Measurements from ENCODE around the gene SMAD5. TPM values are rescaled to one million over a fixed set of nuclear protein-coding genes. Genes with fewer than 3 reads are reported as not detected.

Gene SMAD5
- total and polyA plus RNA-seq, 2 donors from 2014 or later = 9.9 to 67.7 TPM

DNA sequence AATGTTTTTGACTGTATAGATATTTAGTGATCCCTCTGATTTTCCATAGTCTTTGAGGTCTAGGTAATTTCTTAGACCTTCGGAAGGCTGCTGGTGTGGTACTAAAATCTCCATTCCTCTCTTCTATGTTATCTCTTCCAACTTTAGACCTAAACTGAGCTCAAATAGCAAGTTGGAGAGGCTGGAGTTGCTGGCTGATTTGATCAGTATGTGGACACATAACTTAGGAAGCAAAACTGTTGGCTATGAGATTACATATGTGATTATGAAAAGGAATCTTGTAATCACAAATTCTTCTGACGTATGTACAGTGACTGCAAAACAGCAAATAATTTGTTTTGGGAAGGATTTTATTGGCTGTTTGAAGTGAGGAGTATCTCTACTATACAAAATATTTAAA is 2.1 kb upstream of the SMAD5 start:
- no peak for DNase-seq
- no peak overlapping the region for H3K4me3 ChIP-seq (ENCODE audit: low read length in 3 of 3)
- no peak overlapping the region for H3K9ac ChIP-seq (ENCODE audit: low read length in 3 of 3)
- H3K27me3 ChIP-seq (ENCODE audit: control insufficient read depth, insufficient read depth, low read length) = no peaks in the 10 kb centered on the region
- no peaks in the 10 kb centered on the region for H3K9me3 ChIP-seq (ENCODE audit: control insufficient read depth in 2 of 3, insufficient read depth in 1 of 3, low read length in 3 of 3)
- no peaks in the 10 kb centered on the region for H3K36me3 ChIP-seq (ENCODE audit: control insufficient read depth in 2 of 3, insufficient read depth in 3 of 3, low read length in 3 of 3)
- TF ChIP-seq, protein P1, sequence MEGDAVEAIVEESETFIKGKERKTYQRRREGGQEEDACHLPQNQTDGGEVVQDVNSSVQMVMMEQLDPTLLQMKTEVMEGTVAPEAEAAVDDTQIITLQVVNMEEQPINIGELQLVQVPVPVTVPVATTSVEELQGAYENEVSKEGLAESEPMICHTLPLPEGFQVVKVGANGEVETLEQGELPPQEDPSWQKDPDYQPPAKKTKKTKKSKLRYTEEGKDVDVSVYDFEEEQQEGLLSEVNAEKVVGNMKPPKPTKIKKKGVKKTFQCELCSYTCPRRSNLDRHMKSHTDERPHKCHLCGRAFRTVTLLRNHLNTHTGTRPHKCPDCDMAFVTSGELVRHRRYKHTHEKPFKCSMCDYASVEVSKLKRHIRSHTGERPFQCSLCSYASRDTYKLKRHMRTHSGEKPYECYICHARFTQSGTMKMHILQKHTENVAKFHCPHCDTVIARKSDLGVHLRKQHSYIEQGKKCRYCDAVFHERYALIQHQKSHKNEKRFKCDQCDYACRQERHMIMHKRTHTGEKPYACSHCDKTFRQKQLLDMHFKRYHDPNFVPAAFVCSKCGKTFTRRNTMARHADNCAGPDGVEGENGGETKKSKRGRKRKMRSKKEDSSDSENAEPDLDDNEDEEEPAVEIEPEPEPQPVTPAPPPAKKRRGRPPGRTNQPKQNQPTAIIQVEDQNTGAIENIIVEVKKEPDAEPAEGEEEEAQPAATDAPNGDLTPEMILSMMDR (IDR thresholded peaks at IDR 0.05; ENCODE audit: borderline replicate concordance, extremely low read depth, insufficient read depth) = no peak
- H3K4me1 ChIP-seq (ENCODE audit: control insufficient read depth in 2 of 3, insufficient read depth in 2 of 3, low read depth in 1 of 3, low read length in 3 of 3) = peaks cover 3 to 13% (median 4%) of the 10 kb centered on the region in 3 donors
- no peak overlapping the region for H3K27ac ChIP-seq (ENCODE audit: low read depth in 2 of 2, low read length in 2 of 2)
- intact Hi-C loops (cut with DNase I) = no loop called here
- FAIRE-seq = no peak

- intact Hi-C loops (cut with DNase I) = no loop called here
- no peak for FAIRE-seq
- Histone ChIP-seq H3K36me3 (ENCODE audit: control insufficient read depth in 2 of 3, insufficient read depth in 3 of 3, low read length in 3 of 3) (no peaks in the 10 kb centered on the region), H3K9ac (ENCODE audit: low read length in 3 of 3) (peak overlapping the region; percentile 17 to 95 (median 77)), H3K9me3 (ENCODE audit: control insufficient read depth in 2 of 3, insufficient read depth in 1 of 3, low read length in 3 of 3) (no peaks in the 10 kb centered on the region), H3K27ac (ENCODE audit: low read depth in 2 of 2, low read length in 2 of 2) (peak overlapping the region; percentile 97), H3K4me3 (ENCODE audit: low read length in 3 of 3) (peak overlapping the region; percentile 65 to 89 (median 81)), H3K4me1 (ENCODE audit: control insufficient read depth in 2 of 3, insufficient read depth in 2 of 3, low read depth in 1 of 3, low read length in 3 of 3) (peaks cover 3 to 13% (median 4%) of the 10 kb centered on the region in 3 donors), H3K27me3 (ENCODE audit: control insufficient read depth, insufficient read depth, low read length) (no peaks in the 10 kb centered on the region)
- TF ChIP-seq, protein P1 (IDR thresholded peaks at IDR 0.05; ENCODE audit: borderline replicate concordance, extremely low read depth, insufficient read depth) = no peak
- DNase-seq = peak in 1 of 5 donors; percentile 63
These were observed 558 bp upstream of the SMAD5 start for GRCh38 chr5:136132087-136132486.

- TF ChIP-seq, protein P1 (IDR thresholded peaks at IDR 0.05; ENCODE audit: borderline replicate concordance, extremely low read depth, insufficient read depth) = no peak
- FAIRE-seq = no peak
- peak; percentile 51 to 84 (median 74) for DNase-seq
- H3K9me3 ChIP-seq (ENCODE audit: control insufficient read depth in 2 of 3, insufficient read depth in 1 of 3, low read length in 3 of 3) = no peaks in the 10 kb centered on the region
- peak overlapping the region; percentile 85 to 95 (median 95) for H3K9ac ChIP-seq (ENCODE audit: low read length in 3 of 3)
- H3K4me3 ChIP-seq (ENCODE audit: low read length in 3 of 3) = peak overlapping the region; percentile 88 to 97 (median 89)
- H3K27ac ChIP-seq (ENCODE audit: low read depth in 2 of 2, low read length in 2 of 2) = peak overlapping the region; percentile 97
- intact Hi-C loops (cut with DNase I) = no loop called here
- H3K4me1 ChIP-seq (ENCODE audit: control insufficient read depth in 2 of 3, insufficient read depth in 2 of 3, low read depth in 1 of 3, low read length in 3 of 3) = peaks cover 3 to 16% (median 7%) of the 10 kb centered on the region in 3 donors
- no peaks in the 10 kb centered on the region for H3K36me3 ChIP-seq (ENCODE audit: control insufficient read depth in 2 of 3, insufficient read depth in 3 of 3, low read length in 3 of 3)
- no peaks in the 10 kb centered on the region for H3K27me3 ChIP-seq (ENCODE audit: control insufficient read depth, insufficient read depth, low read length)
These were observed 727 bp downstream of the SMAD5 start for GRCh38 chr5:136133222-136133921.
